ENCODE measurements around the gene FAM162A.

FAM162A gene

DNA sequence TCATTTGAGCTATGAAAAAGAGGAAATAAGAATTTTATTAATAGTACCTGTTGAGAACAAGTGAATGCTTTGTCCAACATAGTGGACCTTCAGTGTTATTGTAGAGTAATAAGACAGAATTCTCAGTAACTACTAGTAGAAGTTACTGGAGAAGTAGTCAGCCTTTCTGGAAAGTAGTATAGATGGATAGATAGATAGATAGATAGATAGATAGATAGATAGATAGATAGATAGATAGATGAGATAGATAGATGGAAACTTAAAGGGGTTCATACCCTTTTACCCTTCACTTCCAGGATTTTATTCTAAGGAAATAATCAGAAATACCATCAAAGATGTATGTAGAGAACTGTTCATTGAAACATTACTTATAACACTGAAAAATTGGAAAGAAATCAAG, 5.2 kb downstream of the FAM162A start:
- DNase-seq = no peak

DNA sequence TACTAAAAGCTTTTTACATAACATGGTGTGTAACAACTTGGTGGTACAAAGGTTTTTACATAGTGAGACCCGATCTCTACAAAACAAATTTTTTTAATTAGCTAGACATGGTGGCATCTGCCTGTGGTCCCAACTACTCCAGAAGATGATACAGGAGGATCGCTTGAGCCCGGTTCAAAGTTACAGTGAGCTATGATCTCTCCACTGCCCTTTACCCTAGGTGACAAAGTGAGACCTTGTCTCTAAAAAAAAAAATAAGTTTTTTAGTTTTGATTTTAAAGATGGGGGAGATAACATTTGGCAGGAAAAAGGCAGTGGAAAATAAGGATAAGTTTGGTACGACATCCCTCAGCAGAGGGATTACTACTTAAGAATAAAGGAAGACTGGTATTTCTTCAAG, 5.9 kb downstream of the FAM162A start:
- DNase-seq = no peak

DNA sequence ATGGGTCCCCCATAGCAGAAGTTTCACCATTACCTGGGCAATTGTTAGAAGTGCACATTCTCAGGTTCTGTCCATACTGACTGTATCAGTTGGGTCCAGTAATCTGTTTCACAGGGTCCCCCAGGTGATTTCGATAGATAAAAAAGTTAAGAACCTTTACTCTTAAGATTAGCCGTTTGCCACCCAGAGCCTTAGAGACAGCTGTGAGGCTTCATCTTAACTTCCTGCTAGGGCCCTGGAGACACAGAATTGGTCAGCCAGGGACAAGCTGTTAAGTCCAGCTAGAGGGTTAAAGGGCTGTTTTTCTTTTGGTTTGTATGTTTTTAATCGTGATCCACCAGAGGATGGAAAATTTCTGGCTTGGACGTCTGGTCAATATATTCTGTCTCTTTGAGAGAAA, 6.7 kb downstream of the FAM162A start:
- DNase-seq = no peak

DNA sequence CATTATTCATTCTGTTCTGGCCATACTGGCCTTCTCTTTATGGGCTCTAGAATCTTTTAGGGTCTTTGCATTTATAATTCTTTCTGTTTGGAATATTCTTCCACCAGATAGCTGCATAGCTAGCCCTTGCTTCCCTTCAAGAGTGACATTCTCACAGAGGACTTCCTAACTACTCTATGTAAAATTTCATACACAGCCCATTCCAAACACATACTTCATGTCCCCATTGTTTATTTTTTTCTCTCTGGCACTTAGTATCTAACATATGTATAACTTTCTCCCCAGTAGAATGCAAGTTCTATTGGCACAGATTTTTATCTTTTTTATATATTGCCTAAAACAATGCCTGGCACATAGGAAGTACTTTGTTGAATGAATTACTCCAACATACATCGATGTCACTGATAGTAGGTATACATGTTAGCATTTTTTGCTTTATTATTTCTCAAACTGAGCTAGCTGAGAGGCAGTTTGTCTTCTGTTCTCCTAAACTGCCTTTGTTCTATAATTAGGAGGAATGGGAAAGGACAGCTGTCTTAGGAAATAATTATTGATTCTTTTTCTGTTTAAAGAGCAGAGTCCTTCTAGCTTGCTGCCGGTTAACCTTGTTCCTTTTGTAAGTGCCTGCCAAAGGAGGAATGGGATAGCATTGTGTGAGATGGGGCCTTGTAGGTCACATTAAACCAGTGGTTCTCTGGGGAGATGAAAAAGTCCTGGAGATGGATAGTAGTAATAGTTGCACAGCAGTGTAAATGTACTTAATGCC, 7.9 kb downstream of the FAM162A start:
- DNase-seq = no peak

DNA sequence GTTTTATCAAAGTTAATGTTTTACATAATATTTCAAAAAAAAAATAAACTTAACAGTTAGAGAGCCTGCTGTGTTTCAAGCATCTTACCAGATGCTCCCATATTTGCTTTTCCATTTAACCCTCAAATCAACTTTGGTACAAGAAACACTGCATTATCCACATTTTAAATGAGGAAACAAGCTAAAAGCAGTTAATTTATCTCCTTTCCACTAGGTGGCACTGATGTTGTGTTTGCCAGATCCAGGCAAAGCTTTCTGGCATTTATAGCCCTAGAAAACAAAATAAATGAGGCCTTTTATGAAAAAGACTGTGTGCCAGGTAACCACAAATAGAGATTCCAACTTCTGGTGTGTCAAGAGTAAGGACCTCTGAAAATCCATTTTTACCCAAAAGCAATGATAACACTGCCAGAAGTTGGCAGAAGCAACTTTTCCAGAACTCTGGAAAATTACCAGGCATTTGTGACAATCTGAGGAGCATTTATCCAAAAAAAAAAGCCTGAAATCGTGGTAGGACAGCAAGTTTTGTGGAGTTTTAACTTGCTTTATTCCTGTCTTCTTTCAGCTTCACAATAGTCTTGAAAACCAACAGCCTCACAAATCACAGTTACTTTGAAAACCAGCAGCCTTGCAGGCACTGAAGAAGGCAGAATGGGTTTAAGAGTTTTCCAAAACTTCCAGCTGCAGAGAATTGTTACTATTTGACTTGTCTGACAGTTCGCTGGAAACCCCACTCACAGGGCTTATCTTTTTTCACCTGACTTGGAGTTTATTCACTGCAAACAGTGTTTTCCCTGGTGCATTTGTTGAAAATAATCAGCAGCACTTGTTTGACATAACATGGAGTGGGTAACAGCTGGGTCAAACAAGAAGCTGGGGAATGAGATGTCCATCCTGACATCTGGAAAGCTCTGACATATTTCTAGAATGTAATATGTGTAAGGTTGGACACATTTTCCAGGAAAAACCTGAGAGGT, 9.2 kb downstream of the FAM162A start:
- no peak for DNase-seq

DNA sequence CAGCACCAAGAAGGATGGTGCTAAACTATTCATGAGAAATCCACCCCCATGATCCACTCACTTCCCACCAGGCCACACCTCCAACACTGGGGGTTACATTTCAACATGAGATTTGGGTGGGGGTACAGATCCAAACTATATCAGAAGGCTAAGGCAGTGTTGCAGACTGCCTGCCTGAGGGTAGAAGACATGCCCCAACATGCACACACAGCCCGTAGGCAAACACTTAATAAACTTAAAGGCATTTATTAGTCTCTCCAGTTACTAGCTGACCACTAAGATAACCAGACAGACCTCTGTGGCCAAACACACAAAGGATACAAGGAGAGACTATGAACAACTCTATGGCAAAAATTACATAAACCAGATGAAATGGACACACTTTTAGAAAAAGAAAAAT, 10.2 kb downstream of the FAM162A start:
- DNase-seq = no peak

DNA sequence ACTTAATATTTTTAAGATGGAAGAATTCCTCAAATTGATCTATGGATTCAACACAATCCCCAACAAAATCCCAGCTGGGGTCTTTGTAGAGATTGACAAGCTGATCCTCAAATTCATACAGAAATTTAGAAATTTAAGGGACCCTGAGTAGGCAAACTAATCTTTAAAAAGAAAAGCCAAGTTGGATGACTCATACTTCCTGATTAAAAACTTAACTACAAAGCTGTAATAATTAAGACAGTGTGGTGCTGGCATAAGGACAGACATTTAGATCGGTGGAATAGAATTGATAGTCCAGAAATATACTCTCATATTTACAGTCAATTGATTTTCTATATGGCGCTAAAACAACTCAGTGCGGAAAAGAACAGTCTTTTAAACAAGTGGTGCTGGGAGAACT, 11.6 kb downstream of the FAM162A start:
- no peak for DNase-seq

DNA sequence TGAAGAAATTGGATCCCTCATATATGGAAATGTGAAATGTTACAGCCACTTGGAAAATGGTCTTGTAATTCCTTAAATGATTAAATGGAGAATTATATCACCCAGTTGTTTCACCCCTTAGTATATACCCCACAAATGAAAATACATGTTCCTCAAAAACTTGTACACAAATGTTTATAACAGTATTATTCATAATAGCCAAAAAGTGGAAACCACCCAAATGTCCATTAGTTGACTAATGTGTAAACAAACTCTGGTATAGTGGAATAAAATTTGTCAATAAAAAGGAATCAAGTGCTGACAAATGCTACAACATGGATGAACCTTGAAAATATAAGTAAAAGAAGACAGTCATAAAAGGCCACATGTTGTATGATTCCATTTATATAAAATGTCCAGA, 12.5 kb downstream of the FAM162A start:
- DNase-seq = no peak

DNA sequence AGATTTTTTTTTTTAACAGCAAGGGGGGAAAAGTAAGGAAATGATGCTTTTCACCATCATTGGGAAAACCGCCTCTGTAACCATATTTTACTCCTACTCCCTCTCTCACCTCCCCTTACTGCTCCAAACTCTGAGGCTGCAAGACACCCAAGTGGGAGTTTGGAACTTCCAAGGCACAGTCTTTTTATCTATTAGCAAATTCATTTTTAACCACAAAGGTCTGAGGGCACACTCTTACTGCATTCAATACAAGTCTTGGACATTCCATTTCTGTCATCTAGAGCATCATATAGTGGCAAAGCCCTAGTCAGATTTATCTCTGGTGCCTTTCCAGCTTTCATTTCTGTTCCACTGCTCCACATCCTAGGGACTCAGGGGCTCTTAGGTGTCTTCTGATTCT, 13.2 kb downstream of the FAM162A start:
- no peak for DNase-seq

DNA sequence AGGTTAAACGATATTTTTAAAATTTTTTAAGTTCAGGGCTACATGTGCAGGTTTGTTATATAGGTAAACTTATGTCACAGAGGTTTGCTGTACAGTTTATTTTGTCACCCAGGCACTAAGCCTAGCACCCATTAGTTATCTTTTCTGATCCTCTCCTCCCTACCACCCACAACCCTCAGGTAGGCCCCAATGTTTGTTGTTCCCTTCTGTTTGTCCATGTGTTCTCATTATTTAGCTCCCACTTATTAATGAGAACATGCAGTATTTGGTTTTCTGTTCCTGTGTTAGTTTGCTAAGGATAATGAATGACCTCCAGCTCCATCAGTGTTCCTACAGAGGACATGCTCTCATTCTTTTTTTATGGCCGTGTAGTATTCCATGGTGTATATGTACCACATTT, 14.9 kb downstream of the FAM162A start:
- no peak for DNase-seq

DNA sequence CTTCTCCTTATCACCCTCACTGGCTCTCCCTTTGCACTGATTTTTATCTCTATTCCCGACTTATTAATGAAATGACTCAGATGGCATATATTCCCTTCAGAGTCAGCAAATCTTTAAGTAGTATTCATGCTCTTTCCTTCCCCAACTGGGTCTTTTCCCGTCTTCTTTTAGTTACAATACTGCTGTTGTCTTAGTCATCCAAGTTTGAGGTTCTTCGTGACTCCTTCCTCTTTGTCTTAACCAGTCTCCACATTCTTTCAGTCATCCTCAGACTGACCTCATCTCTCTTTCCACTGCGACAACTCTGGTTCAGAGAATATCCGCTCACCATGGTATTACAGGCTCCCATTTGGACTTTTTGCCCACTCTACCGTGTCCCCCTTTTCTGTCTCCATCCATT, 19.5 kb downstream of the FAM162A start:
- no peak for DNase-seq

DNA sequence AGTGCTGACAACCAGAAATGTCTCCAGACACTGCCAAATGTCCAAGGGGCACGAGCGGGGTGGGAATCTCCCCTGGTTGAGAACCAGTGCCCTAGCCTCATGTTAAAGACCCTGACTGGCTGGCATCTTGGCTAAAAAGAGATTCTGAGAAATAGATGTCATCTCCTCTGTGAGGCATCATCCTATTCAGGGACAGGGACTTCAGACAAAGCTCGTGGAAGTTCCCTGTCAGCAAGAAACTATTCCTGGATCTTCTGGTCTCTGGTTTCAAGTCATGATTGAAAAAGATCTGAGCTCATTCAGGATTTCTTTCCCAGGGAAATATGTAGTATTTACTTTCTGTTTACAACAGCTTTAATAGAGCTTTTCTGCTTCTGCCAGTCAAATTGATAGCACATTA, 21.0 kb downstream of the FAM162A start:
- DNase-seq = no peak

DNA sequence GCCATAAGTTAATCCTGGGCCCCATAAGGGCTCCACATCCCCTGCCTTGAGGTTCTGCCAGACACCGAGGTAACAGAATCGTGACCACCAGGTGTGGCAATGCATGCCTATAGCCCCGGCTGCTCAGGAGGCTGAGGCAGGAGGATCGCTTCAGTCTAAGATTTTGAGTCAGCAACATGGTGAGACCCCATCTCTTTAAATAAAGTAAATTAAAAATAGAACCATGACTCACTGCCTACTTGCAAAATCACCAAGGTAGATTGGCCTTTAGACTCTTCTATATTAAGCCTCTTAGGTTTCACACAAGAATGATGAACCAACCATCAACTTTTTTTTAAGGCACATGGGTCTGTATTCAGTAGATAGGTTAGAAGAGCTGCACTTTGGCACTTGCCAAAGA, 22.2 kb downstream of the FAM162A start:
- no peak for DNase-seq

DNA sequence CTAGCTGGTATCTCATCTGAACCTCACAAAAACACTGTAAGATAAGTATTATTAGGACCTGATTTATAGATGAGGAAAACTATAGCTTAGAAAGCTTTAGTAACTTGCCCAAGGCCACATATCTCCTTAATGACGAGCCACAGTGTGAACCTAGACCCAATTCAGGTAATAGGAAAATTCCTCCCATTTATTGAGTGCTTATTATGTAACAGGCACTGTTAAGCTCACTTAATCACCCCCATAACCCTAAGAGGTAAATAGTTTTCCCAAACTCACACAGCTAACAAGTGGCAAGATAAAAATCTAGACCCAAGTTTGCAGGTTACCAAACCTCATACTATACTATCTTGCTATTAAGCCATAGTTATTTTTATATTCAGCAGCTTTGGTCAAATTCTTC, 24.0 kb downstream of the FAM162A start:
- no peak for DNase-seq

DNA sequence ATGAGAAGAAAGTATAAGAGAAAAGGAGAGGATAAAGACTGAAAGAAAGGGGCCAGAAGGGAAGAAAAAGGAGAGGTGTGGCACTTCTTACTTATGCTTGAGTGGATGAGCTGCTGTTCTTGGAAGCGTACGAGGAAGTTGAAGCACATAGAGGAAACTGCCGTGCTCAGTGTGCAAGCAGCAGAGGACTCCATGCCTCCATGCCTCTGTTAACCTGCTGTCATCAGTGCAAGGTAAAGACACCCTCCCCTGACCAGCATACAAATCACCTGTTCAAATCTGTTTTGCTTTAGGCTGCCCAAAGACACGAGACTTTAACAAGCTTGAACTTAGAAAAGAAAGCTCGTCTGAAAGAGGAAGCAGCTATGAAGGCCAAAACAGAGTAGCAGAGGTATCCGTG, 25.5 kb downstream of the FAM162A start:
- no peak for DNase-seq

DNA sequence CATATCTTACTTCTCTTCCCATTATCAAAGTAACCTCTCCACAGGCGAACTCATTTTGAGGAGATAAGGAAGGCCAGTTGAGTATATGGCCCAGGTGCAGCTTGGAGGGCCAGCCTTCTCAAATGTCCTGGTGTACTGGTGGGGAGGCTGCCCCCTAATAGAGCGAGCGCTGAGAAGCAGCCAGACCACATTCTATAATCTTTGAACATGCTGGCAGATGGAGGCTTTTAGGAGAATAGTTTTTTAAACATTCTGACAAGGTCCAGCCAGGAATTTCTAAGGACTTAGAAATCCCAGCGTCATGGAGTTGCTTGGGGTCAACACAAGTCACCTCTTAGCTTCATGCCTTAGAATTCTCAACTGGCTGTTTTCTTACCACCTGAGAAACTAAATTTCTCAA, 26.1 kb downstream of the FAM162A start:
- DNase-seq = no peak

DNA sequence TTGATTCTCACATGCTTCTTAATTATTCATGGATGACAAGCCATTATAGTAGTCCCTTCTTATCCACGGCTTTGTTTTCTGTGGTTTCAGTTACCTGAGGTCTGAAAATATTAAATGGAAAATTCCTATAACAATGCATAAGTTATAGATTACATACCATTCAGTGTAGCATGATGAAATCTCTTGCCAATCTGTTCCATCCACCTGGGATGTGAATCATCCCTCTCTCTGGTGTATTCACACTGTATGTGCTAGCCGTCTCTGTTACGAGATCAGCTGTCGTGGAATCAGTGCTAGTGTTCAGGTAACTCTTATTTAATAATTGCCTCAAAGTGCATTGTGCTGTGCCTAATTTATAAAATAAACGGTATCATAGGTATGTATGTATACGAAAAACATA, 26.7 kb downstream of the FAM162A start:
- DNase-seq = no peak

DNA sequence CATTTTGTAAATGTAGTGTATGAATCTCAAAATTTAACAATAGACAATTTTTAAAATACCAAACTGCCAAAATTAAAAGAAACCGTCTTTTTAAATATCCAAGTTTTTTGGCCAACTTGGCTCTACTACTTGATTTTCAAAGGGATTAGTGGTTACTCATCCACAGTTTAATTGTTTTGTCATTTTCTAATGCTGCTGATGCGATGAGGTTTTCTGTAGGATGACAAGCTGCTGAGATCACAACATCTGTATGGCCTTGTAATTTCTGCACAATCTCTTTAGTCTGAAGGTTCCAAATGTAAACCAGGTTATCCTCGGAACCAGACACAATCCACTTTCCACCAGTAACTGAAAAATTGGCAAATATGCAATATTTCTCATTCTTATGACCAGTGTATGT, 30.4 kb downstream of the FAM162A start:
- DNase-seq = no peak

DNA sequence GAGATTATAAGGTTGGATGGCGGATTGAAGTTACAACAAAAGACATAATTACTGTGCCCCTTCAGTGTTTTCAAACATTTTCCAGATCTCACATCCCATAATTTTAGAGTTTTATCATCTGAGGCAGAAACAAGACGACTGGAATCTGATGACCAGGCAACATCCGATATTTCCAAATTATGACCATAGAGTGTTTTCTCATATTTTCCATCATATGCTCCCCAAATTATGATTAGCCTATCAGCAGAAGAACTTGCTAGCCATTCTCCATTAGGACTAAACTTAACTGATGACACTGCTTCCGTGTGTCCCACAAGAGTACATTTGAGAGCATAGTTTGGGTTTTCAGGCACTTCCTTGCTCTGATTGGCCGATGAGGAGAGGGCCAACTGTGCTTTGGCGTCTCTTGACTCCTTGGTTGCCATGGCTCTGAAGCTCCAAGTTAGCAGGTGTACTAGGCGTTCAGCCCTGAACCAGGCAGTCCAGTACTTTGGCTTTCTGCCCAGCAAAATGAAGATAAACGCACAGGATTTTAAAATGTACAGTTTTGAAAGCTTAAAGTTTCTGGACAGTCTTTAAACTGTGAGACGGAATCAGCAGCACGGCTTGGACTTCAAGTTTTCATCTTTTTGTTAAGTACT, 31.2 kb downstream of the FAM162A start:
- peak; percentile 44 for DNase-seq

DNA sequence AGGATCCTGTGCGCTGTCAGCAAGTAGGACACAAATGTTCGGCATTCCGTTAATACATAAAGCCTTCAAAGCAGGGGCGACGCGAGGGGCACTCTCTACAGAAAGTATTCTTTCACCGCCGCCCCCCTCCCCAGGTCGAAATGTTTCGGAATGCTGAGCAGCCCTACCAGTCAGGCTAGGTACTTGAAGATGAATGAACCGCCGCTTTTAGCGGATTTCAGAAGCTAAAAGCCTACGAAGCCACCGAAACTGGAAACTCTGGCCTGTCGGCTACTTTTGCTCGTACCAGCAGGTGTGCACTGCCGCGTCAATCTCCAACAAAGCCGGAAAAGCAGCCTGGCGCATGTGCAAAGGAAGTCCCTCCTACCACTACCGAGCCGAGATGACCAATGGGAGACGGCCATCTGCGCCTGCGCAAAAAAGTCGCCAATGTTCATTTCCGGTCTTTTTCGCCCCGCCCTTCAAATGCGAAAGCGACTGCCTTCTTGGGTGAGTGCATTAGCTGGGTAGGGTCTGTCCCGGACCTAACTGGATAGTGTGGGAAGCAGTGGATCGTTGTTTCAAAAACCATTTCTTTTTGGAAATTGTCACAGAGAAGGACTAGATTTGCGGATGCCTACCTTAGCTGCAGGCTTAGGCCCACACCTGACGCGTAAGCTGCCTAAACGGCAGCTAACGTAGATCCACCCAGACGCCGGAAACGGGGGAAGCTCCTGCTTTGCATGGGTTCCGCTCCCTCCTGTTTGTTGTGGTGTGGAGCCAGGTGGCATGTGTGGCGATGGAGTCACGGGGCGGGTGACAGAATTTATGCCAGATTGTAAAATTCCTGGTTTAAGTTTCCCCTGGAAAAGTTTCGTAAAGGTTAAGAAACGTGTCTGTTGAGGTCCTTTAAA, 32.0 kb downstream of the FAM162A start, which contains the start of gene WDR5B:
Gene WDR5B, minus strand, starts transcription at position 301 of the 893 bp plus-strand sequence. CDS start 534 bp downstream, outside the sequence.
- peak; percentile 99 for DNase-seq

DNA sequence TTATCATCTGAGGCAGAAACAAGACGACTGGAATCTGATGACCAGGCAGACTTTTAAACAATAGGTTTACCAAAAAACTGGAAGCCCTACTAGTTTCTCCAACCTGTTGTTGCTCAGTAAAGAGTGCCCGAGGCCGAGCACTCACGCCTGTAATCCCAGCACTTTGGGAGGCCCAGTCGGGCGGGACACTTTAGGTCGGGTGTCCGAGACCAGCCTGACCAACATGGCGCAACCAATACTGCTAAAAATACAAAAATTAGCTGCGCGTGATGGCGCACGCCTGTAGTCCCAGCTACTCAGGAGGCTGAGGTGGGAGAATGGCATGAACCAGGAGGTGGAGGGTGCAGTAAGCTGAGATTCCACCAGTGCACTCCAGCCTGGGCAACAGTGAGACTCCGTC, 33.0 kb downstream of the FAM162A start:
- no peak for DNase-seq

DNA sequence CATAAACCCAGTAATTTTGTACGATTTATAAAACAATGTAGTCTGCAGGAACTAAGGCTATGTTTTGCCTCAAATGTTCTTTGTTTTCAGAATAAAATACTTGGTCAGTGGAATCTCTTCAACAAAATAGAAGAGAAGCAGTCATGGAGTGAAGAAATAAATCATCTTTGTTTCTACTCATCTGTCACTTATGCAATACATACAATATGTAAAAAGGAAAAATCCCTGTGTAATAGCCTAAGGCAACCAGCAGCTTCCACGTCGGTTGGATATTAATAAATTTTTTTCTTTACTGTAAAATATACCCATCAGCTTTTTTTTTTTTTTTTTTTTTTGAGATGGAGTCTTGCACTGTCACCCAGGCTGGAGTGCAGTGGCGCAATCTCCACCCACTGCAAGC, 37.1 kb downstream of the FAM162A start:
- no peak for DNase-seq

Measured in right hindlimb (tissue), 1 donor.